ENCODE measurements around the gene MAGEA11.

DNA sequence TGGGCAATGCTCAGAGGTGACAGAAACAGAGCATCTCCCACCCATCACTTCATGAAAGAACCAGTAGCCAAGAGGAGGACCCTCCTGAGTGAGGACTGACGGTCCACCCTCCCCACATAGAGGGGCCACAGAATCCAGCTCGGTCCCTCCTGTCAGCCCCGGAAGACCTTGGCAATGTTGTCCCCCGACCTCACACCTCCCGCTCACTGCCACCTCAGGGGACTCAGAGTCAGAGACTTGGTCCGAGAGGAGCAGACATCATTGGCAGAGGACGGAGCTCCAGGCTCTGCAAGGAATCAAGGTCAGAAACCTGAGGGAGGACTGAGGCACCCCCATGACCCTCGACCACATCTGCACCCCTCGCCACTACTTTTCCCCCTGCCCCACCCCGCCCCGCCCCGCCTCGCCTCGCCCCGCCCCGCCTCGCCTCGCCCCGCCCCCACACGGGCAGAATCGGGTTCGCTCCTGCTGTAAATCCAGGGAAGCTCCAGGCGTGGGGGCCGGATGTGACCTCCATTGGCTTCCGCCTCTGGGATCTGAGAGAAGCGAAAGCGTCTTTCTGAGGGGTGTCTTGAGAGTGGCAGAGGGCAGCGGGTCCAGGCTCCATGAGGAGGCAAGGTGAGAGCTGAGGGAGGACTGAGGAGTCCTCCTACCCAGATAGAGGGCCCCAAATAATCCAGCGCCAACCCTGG, at the start of gene MAGEA11:
- TF ChIP-seq CREB1 (IDR thresholded peaks at IDR 0.05; ENCODE audit: low read depth) (no peak), MAX (IDR thresholded peaks at IDR 0.05) (no peak), TAF1 (IDR thresholded peaks at IDR 0.05; ENCODE audit: low read depth) (no peak), TCF12 (IDR thresholded peaks at IDR 0.05; ENCODE audit: low read depth) (no peak), EP300 (IDR thresholded peaks at IDR 0.05; ENCODE audit: borderline replicate concordance) (no peak), CEBPB (IDR thresholded peaks at IDR 0.05) (no peak), FOXM1 (IDR thresholded peaks at IDR 0.05; ENCODE audit: borderline replicate concordance, low read depth) (no peak), RAD21 (IDR thresholded peaks at IDR 0.05; ENCODE audit: low read depth) (no peak), ZBTB7A (IDR thresholded peaks at IDR 0.05; ENCODE audit: low read depth) (no peak), YY1 (IDR thresholded peaks at IDR 0.05; ENCODE audit: low read depth) (no peak)
